Mucosa of rectum (tissue), 2 donors: ENCODE results near the gene COL7A1.

Source experiments
- H3K27ac ChIP-seq, 2 donors: one replicate each; pipeline ENCODE4 v1.7.0; 2013; ENCODE audit warnings: inconsistent platforms in 2 of 2, low read depth in 2 of 2, low read length in 2 of 2
- H3K27me3 ChIP-seq, 2 donors: one replicate each; pipeline ENCODE4 v1.7.0; 2013; ENCODE audit warnings: low read length in 2 of 2; ENCODE audit not compliant: control insufficient read depth in 2 of 2, insufficient read depth in 2 of 2
- H3K36me3 ChIP-seq, 2 donors: one replicate each; pipeline ENCODE4 v1.7.0; 2013; ENCODE audit warnings: low read length in 2 of 2; ENCODE audit not compliant: control insufficient read depth in 2 of 2, insufficient read depth in 2 of 2
- H3K4me1 ChIP-seq, 2 donors: one replicate each; pipeline ENCODE4 v1.7.0; 2013; ENCODE audit warnings: low read length in 2 of 2, mild to moderate bottlenecking in 1 of 2; ENCODE audit not compliant: control insufficient read depth in 2 of 2, insufficient read depth in 2 of 2
- H3K4me3 ChIP-seq, 2 donors: one replicate each; pipeline ENCODE4 v1.7.0; 2013; ENCODE audit warnings: low read length in 2 of 2
- H3K9ac ChIP-seq, 2 donors: one replicate each; pipeline ENCODE4 v1.7.0; 2013; ENCODE audit warnings: low read length in 2 of 2, low read depth in 1 of 2, mild to moderate bottlenecking in 1 of 2
- H3K9me3 ChIP-seq, 2 donors: one replicate each; pipeline ENCODE4 v1.7.0; 2013; ENCODE audit warnings: low read length in 2 of 2; ENCODE audit not compliant: control insufficient read depth in 2 of 2
- donor health status: healthy.
- donor health status: Normal muscosa, but diverticular disease.

The COL7A1 gene

DNA sequence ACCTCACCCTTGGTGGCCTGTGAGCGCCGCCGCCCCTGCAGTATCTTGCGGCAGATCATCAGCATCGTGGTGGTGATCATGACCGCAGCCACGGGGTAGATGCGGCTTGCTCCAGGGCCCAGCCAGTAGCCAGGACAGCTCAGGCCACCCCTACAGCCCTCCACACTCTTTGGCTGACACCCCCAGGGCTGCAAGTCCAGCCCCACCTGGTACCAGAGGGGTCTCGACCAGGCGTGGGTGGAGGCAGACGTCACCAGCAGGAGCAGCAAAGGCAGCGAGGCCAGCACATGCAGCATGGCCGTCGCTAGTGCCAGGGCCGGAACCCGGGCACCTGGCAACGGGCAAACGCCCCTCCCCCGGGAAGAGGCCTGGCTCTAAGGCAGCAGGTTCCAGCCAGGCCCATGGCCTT lies 26.3 kb upstream of the COL7A1 start, which contains the start of gene TMEM89:
Gene TMEM89, minus strand, starts transcription at position 309 of the 409 bp plus-strand sequence. Its CDS starts 13 bp downstream, at position 296.
- Histone ChIP-seq H3K9ac (no peak within 1 kb of the TSS), H3K36me3 (peaks cover 4 to 7% of the 10 kb centered on the region in 2 donors), H3K4me3 (no peak within 1 kb of the TSS), H3K27ac (peak within 1 kb of the TSS in 1 of 2 donors; percentile 93), H3K4me1 (peaks cover 22 to 34% of the 10 kb centered on the region in 2 donors), H3K27me3 (no peaks in the 10 kb centered on the region), H3K9me3 (peaks cover 8 to 9% of the 10 kb centered on the region in 2 donors)

DNA sequence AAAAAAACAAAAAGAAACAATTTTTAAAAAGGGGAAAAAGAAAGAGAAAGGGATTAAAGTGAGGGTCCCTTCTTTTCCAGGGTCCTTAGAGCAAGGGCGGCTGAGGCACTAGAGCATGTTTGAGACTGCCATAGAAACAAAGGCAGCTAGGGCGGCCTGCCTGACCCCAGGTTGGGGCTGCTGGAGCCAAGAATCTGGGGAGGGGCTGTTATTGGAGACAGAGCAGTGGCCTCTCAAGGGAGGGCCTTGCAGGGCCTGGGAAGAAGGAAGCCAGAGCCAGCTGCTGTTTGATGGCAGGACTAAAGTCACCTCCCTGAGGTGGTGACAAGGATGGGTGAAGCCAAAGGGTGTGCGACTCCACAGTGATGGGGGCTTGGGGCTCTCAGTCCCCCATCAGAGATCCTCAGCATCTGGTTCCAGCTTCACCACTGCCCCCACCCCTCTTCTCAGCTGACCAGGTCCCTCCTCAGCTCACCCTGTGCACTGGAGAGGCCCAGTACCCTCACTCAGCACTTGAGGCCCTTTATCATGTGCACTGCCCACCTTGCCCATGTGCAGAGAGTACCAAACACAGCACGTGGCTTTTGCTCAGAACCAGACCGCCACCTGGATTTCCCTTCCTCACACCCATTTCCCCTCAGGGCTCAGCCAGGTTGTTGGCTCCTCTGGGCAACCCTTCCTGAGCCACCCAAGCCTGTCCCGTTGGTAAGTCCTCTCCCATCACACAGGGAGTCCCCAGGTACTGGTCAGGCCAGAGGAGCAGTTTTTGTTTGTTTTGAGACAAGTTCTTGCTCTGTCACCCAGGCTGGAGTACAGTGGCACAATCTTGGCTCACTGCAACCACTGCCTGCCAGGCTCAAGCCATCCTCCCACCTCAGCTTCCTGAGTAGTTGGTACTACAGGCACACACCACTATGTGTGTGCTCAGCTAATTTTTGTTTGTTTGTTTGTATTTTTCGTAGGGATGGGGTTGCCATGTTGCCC lies 24.7 kb upstream of the COL7A1 start:
- H3K4me3 ChIP-seq, result peak overlapping the region in 1 of 2 donors; percentile 3
- peak overlapping the region; percentile 72 to 93 for H3K27ac ChIP-seq
- peak overlapping the region in 1 of 2 donors; percentile 51 for H3K9ac ChIP-seq
- H3K27me3 ChIP-seq, result no peaks in the 10 kb centered on the region
- H3K4me1 ChIP-seq, result peaks cover 21 to 33% of the 10 kb centered on the region in 2 donors
- peaks cover under 1 to 2% of the 10 kb centered on the region in 2 donors for H3K36me3 ChIP-seq
- peaks cover 8 to 9% of the 10 kb centered on the region in 2 donors for H3K9me3 ChIP-seq

DNA sequence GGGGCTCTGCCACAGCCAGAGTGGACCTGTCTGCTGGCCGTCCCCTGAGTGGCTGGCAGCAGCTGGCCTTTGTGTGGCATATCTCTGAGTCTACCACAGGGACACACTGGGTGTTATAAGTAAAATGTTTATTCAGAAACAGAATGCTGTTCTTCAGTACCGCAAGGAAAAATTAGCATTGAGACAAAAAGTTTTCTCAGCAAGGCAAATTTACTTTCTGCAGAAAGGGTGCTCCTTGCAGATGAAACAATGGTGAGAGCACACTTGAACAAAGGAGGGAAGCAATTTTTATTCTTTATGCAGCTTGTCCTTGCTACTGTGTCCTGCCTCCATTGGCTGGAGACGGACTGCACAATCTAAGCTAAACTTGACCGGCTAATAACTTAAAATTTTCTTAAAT lies 22.4 kb upstream of the COL7A1 start:
- H3K27ac ChIP-seq, result peak overlapping the region; percentile 72 to 93

DNA sequence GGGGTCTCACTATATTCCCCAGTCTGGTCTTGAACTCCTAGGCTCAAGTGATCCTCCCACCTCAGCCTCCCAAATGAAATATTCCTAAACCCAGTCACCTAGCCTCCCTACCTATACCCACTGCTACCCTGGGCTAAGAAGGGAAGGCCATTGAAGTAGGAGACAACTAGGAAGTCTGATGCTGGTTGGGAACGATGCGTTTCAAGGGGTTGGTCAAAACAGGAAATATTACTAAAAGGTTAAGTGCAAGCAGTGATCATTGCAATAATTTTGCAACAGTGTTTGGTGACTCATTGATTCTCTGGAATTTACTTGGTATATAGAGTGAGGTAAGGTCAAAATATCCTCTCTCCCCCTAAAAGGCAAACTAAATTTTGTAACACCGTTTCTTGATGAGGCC lies 18.9 kb upstream of the COL7A1 start:
- Histone ChIP-seq H3K27me3 (no peaks in the 10 kb centered on the region), H3K36me3 (no peaks in the 10 kb centered on the region), H3K9ac (no peak overlapping the region), H3K27ac (no peak overlapping the region), H3K4me1 (peaks cover 2 to 3% of the 10 kb centered on the region in 2 donors), H3K4me3 (no peak overlapping the region), H3K9me3 (peaks cover 8 to 9% of the 10 kb centered on the region in 2 donors)

More for the DNA sequence above, 22.4 kb upstream of the COL7A1 start:
- H3K9ac ChIP-seq, result no peak overlapping the region
- H3K9me3 ChIP-seq, result peaks cover 8 to 9% of the 10 kb centered on the region in 2 donors
- no peaks in the 10 kb centered on the region for H3K36me3 ChIP-seq
- H3K4me1 ChIP-seq, result peaks cover 13 to 22% of the 10 kb centered on the region in 2 donors
- H3K27me3 ChIP-seq, result no peaks in the 10 kb centered on the region
- peak overlapping the region in 1 of 2 donors; percentile 26 for H3K4me3 ChIP-seq

DNA sequence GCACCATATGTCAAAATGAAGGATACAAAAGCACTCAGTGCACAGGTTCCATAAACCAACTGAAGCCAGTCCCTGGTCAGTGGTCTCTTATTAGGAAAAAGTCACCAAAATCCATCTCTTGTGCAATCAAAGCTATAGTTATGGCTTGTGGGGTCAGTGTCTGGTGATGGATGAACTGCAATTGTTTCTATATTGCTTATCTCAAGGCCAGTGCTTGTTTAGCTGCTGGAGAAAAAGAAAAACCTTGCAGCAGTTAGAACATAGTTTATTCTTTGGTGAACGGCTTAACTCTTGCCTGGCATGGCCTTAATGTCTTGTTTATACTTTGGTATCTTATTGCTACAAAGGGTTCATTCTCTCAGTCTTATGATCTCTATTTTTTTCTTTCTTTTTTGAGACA lies 17.2 kb upstream of the COL7A1 start:
- peaks cover 4% of the 10 kb centered on the region in 2 donors for H3K9me3 ChIP-seq
- no peak overlapping the region for H3K27ac ChIP-seq
- peaks cover 8 to 9% of the 10 kb centered on the region in 2 donors for H3K4me1 ChIP-seq
- H3K27me3 ChIP-seq, result no peaks in the 10 kb centered on the region
- no peak overlapping the region for H3K4me3 ChIP-seq
- H3K36me3 ChIP-seq, result peaks cover 0 to 3% of the 10 kb centered on the region in 2 donors
- no peak overlapping the region for H3K9ac ChIP-seq

DNA sequence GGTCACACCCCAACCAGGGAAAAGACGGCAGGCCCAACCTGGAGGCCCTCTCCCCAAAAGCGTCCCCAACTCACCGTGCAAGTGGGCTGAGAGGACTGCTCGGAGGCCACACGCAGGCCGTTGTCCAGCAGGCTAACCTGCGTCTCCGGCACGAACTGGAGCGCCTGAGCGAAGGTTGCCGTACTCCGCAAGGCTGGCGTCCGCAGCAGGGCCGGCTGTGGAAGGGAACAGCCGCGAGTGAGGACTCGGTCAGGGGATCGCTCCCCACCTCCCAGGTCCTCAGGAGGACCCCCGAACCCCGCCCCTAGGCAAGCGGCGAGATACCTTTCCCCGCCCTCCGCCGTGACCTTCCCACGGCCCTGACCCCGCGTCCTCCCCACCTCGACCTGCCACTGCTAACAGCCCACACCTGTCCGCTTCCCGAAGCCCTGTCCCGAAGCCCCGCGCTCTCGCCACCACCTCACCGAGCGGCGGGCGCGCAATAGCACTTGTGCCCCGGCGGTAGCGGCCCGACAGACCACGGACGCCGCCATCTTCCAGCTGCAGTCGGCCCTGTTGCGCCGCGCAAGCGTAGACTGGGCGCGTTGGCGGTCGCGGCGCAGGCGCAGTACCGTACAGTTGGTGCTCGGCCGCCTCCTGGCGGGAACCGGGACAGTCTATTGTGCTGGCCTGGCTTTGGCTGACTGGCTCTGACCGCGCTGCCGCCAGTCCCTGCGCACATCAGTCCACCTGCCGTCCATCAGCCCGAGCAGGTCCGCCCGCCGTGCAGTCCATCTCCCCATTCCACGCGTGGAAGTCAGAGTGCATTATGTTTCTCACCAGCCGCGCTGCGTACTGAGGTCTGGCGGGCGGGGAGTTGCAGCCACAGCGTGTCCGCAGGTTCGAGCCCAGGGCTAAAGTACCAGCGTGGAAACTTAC lies 14.2 kb upstream of the COL7A1 start, which contains the start of gene UQCRC1:
Gene UQCRC1, minus strand, starts transcription at position 559 of the 918 bp plus-strand sequence. Its CDS starts 26 bp downstream, at position 533.
- Histone ChIP-seq H3K9me3 (no peaks in the 10 kb centered on the region), H3K27ac (peak within 1 kb of the TSS; percentile 85 to 87), H3K36me3 (peaks cover 19 to 22% of the 10 kb centered on the region in 2 donors), H3K4me1 (peaks cover 8 to 9% of the 10 kb centered on the region in 2 donors), H3K27me3 (no peaks in the 10 kb centered on the region), H3K4me3 (peak within 1 kb of the TSS; percentile 86 to 97), H3K9ac (peak within 1 kb of the TSS; percentile 89 to 96)

DNA sequence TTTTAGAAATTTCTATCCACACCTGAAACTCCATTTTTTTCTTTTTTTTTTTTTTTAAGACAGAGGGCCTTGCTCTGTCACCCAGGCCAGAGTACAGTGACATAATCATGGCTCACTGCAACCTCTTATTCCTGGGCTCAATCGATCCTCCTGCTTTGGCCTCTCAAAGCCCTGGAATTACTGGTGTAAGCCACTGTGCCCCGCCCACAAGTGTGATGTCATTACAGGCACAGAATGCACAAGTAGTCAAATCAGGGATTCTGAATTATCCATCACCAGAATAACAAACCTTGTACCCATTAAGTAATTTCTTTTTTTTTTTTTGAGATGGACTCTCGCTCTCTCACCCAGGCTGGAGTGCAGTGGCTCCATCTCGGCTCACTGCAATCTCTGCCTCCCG lies 12.4 kb upstream of the COL7A1 start:
- Histone ChIP-seq H3K27me3 (no peaks in the 10 kb centered on the region), H3K9ac (peak overlapping the region in 1 of 2 donors; percentile 2), H3K4me1 (peaks cover 8 to 9% of the 10 kb centered on the region in 2 donors), H3K27ac (no peak overlapping the region), H3K4me3 (no peak overlapping the region), H3K36me3 (peaks cover 37 to 40% of the 10 kb centered on the region in 2 donors), H3K9me3 (no peaks in the 10 kb centered on the region)

DNA sequence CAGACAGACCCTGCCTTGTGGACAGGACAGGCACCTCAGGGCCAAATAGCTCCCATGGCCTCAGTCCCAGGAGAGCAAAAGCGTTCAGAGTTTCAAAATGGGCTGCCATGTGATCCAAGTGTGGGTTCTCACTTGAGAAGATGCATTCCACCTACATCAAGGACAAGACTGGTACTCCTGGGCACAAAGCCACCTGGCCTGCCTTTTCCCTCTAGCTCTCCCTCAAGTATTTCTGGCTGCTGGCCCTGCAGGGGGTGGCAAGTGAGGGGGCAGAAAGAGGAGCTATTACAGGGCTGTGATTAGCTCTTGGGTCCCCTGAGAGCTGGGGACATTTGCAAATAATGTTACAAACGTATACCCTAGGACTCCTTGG lies 6.5 kb upstream of the COL7A1 start:
- H3K4me1 ChIP-seq, result peaks cover 7 to 8% of the 10 kb centered on the region in 2 donors
- no peaks in the 10 kb centered on the region for H3K27me3 ChIP-seq
- H3K27ac ChIP-seq, result no peak overlapping the region
- H3K36me3 ChIP-seq, result peaks cover 77 to 80% of the 10 kb centered on the region in 2 donors
- H3K9me3 ChIP-seq, result no peaks in the 10 kb centered on the region
- no peak overlapping the region for H3K4me3 ChIP-seq
- H3K9ac ChIP-seq, result no peak overlapping the region

DNA sequence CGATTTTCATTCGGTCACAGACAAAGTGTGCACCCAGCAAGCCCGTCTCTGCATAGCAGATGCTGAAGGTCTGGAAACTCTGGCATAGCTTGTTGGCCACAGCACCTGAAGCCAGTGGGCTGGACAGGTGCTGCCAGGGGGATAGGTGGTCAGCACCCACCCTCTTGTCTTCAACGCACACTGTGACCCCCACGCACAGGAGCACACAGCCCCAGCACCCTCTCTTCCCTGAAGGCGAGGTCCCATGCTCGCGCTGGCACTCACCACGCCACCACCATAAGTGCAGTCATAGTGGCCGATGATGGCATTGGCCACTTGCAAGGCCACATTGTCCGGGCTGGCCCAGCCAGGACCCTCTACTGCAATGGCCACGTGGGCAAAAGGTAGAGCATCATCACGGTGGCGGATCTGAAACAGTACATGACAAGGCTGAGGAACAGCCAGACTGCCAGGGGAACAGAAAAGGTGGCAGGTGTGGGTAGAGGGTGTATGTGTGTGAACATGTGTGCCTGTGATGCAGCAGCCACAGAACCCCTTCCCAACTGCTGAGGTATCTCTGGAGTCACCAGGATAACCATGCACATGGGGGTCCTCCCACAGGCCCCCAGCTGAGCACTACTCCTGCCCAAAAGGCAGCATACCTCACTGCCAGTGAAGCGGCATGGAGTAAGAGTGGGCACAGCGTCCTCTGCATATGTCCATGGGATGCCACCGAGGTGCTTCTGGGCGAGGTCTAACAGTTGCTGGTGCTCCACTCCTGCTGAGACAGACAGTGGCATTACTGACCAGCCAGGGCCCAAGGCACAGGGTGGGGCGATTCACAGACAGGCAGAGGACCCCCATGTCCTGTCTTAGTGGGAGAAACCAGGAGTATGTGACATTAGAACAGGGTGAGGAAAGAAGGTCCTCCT lies 5.8 kb upstream of the COL7A1 start:
- H3K27ac ChIP-seq, result no peak overlapping the region
- peaks cover 75 to 78% of the 10 kb centered on the region in 2 donors for H3K36me3 ChIP-seq

More for the DNA sequence above, 5.8 kb upstream of the COL7A1 start:
- H3K9ac ChIP-seq, result no peak overlapping the region
- H3K4me1 ChIP-seq, result peaks cover 7 to 8% of the 10 kb centered on the region in 2 donors
- peaks cover 0 to under 1% of the 10 kb centered on the region in 2 donors for H3K27me3 ChIP-seq
- H3K9me3 ChIP-seq, result no peaks in the 10 kb centered on the region
- no peak overlapping the region for H3K4me3 ChIP-seq
